Liver (tissue), 9 donors: ENCODE measurements around the gene IP6K3. TPM values are rescaled to one million over a fixed set of nuclear protein-coding genes. Genes with fewer than 3 reads are reported as not detected.

Experiments used
- DNase-seq: peaks from one replicate; pipeline ENCODE4 v3.0.0-alpha.2; 2017; ENCODE audit warnings: low spot score
- H3K27ac ChIP-seq, 2 donors: one replicate each; pipeline ENCODE4 v1.7.0; 2013; ENCODE audit warnings: inconsistent platforms in 2 of 2, low read length in 2 of 2, control low read depth in 1 of 2, low read depth in 1 of 2, mild to moderate bottlenecking in 1 of 2
- H3K27me3 ChIP-seq, 4 donors: one replicate each; pipeline versions ENCODE4 v1.6.1 to v1.7.0; 2013; ENCODE audit warnings: low read length in 3 of 4, inconsistent platforms in 1 of 4, mild to moderate bottlenecking in 1 of 4, moderate library complexity in 1 of 4; ENCODE audit not compliant: control insufficient read depth in 4 of 4, insufficient read depth in 4 of 4
- H3K36me3 ChIP-seq, 4 donors: one replicate each; pipeline versions ENCODE4 v1.6.1 to v1.7.0; 2013; ENCODE audit warnings: low read length in 3 of 4, mild to moderate bottlenecking in 3 of 4, low read depth in 1 of 4, moderate library complexity in 1 of 4; ENCODE audit not compliant: control insufficient read depth in 4 of 4, insufficient read depth in 3 of 4
- H3K4me1 ChIP-seq, 4 donors: one replicate each; pipeline versions ENCODE4 v1.6.1 to v1.7.0; 2013; ENCODE audit warnings: low read length in 3 of 4, mild to moderate bottlenecking in 3 of 4, moderate library complexity in 1 of 4; ENCODE audit not compliant: control insufficient read depth in 4 of 4, insufficient read depth in 4 of 4
- H3K4me3 ChIP-seq, 3 donors: one replicate each; pipeline versions ENCODE4 v1.6.1 to v1.7.0; 2013; ENCODE audit warnings: low read length in 3 of 3, control low read depth in 1 of 3, low read depth in 1 of 3, mild to moderate bottlenecking in 1 of 3
- H3K9ac ChIP-seq, 2 donors: one replicate each; pipeline ENCODE4 v1.7.0; 2013; ENCODE audit warnings: low read length in 2 of 2, mild to moderate bottlenecking in 2 of 2, moderate library complexity in 2 of 2, control low read depth in 1 of 2, low read depth in 1 of 2
- H3K9me3 ChIP-seq, 4 donors: one replicate each; pipeline versions ENCODE4 v1.6.1 to v1.7.0; 2013; ENCODE audit warnings: low read length in 3 of 4; ENCODE audit not compliant: control insufficient read depth in 4 of 4
- ATF3 ChIP-seq: IDR thresholded peaks from 2 replicates; pipeline ENCODE4 v1.6.1; 2016; ENCODE audit warnings: antibody characterized with exemption
- CTCF ChIP-seq: fragments of 150-350 bp; IDR thresholded peaks from 2 replicates; pipeline ENCODE4 v1.5.1; 2017; ENCODE audit warnings: improper control_type of control experiment, low read depth, low read length; ENCODE audit not compliant: missing input control
- EGR1 ChIP-seq, 2 donors: IDR thresholded peaks; 2 replicates each; pipeline ENCODE4 v1.6.1; 2016 to 2018; ENCODE audit warnings: antibody characterized with exemption in 2 of 2, low read depth in 2 of 2
- FOXA1 ChIP-seq: IDR thresholded peaks from 2 replicates; pipeline ENCODE4 v1.6.1; 2016; ENCODE audit warnings: antibody characterized with exemption
- FOXA2 ChIP-seq: IDR thresholded peaks from 2 replicates; pipeline ENCODE4 v1.6.1; 2016; ENCODE audit warnings: antibody characterized with exemption
- GABPA ChIP-seq, 2 donors: IDR thresholded peaks in 1 of 2; conservative IDR thresholded peaks in 1 of 2; 2 replicates each; pipeline ENCODE4 v1.6.1; 2016; ENCODE audit warnings: antibody characterized with exemption in 2 of 2, mild to moderate bottlenecking in 1 of 2, moderate library complexity in 1 of 2
- HNF4A ChIP-seq, 2 donors: conservative IDR thresholded peaks; 2 replicates each; pipeline ENCODE4 v1.6.1; 2016; ENCODE audit warnings: antibody characterized with exemption in 2 of 2, mild to moderate bottlenecking in 2 of 2
- HNF4G ChIP-seq: IDR thresholded peaks from 2 replicates; pipeline ENCODE4 v1.6.1; 2016; ENCODE audit warnings: antibody characterized with exemption
- JUND ChIP-seq, 2 donors: IDR thresholded peaks; 2 replicates each; pipeline ENCODE4 v1.6.1; 2016; ENCODE audit warnings: antibody characterized with exemption in 2 of 2
- MAX ChIP-seq: IDR thresholded peaks from 2 replicates; pipeline ENCODE4 v1.6.1; 2016; ENCODE audit warnings: antibody characterized with exemption
- NR2F2 ChIP-seq: IDR thresholded peaks from 2 replicates; pipeline ENCODE4 v1.6.1; 2016; ENCODE audit warnings: antibody characterized with exemption
- RAD21 ChIP-seq, 2 donors: IDR thresholded peaks; 2 replicates each; pipeline ENCODE4 v1.6.1; 2016; ENCODE audit warnings: antibody characterized with exemption in 2 of 2, mild to moderate bottlenecking in 2 of 2
- REST ChIP-seq: IDR thresholded peaks from 2 replicates; pipeline ENCODE4 v1.6.1; 2016; ENCODE audit warnings: antibody characterized with exemption, mild to moderate bottlenecking
- RXRA ChIP-seq, 2 donors: IDR thresholded peaks; 2 replicates each; pipeline ENCODE4 v1.6.1; 2017 to 2018; ENCODE audit warnings: antibody characterized with exemption in 2 of 2, mild to moderate bottlenecking in 1 of 2
- SP1 ChIP-seq: IDR thresholded peaks from 2 replicates; pipeline ENCODE4 v1.6.1; 2018; ENCODE audit warnings: antibody characterized with exemption, mild to moderate bottlenecking
- TAF1 ChIP-seq: conservative IDR thresholded peaks from 2 replicates; pipeline ENCODE4 v1.6.1; 2016; ENCODE audit warnings: antibody characterized with exemption, mild to moderate bottlenecking
- YY1 ChIP-seq: IDR thresholded peaks from 2 replicates; pipeline ENCODE4 v1.6.1; 2016; ENCODE audit warnings: antibody characterized with exemption, mild to moderate bottlenecking
- ZBTB33 ChIP-seq: IDR thresholded peaks from 2 replicates; pipeline ENCODE4 v1.6.1; 2016; ENCODE audit warnings: antibody characterized with exemption
- WGBS: extraction: QIAGEN DNeasy Blood & Tissue Kit; methylation state at CpG from one replicate; pipeline ENCODE4 v1.1.7; 2013; 5-methylcytosine and 5-hydroxymethylcytosine counted together
- polyA plus RNA-seq, 2 donors: library from polyadenylated mRNA; stranded (reverse) in 1 of 2; unstranded in 1 of 2; fragments of 200-250 nt in 1 of 2; fragments of >200 nt in 1 of 2; fragmentation: Nextera tagmentation in 1 of 2; extraction: Ambion mirVana in 1 of 2; gene quantifications; one replicate each; pipeline versions ENCODE4 v1.2.1 to v1.2.3, GENCODE V29; 2013 to 2015
- total RNA-seq, 2 donors: library from RNA; depleted of rRNA; stranded (reverse); fragments of >200 nt; gene quantifications; one replicate each; pipeline ENCODE4 v1.2.3, GENCODE V29; 2014
- donor health status: healthy.
- donor health status: healthy.
- donor health status: healthy.
- donor health status: healthy.
- donor health status: healthy.

Gene IP6K3
- total and polyA plus RNA-seq, 4 donors: 1.5 to 12.9 (median 6.7) TPM

- TF ChIP-seq EGR1 (IDR thresholded peaks at IDR 0.05; ENCODE audit: low read depth in 2 of 2): no peak
- Histone ChIP-seq H3K36me3 (peaks cover 43 to 82% (median 58%) of the 10 kb centered on the region in 4 donors), H3K4me1 (peaks cover 0 to 8% (median 2%) of the 10 kb centered on the region in 4 donors), H3K27ac (no peak overlapping the region), H3K9me3 (no peaks in the 10 kb centered on the region), H3K27me3 (no peaks in the 10 kb centered on the region), H3K9ac (no peak overlapping the region), H3K4me3 (no peak overlapping the region)
- WGBS: 95% methylated on average over 4 of the region's 4 CpGs
- DNase-seq: no peak
Measured at GRCh38 chr6:33776186-33776585, 29.5 kb upstream of the IP6K3 start.

- Histone ChIP-seq H3K4me1 (peaks cover 0 to 11% (median 4%) of the 10 kb centered on the region in 4 donors), H3K27ac (no peak overlapping the region), H3K9ac (no peak overlapping the region), H3K4me3 (no peak overlapping the region), H3K9me3 (no peaks in the 10 kb centered on the region), H3K27me3 (no peaks in the 10 kb centered on the region), H3K36me3 (peaks cover 35 to 69% (median 51%) of the 10 kb centered on the region in 4 donors)
- WGBS: 99% methylated on average over 3 of the region's 3 CpGs
- DNase-seq: no peak
- TF ChIP-seq ZBTB33 (no peak), SP1 (no peak), FOXA1 (no peak), ATF3 (no peak), REST (no peak), CTCF (no peak), JUND (IDR thresholded peaks at IDR 0.05) (no peak), TAF1 (no peak), GABPA (IDR thresholded peaks at IDR 0.05 in 1 of 2, conservative IDR thresholded peaks at IDR 0.05 in 1 of 2) (no peak), EGR1 (IDR thresholded peaks at IDR 0.05; ENCODE audit: low read depth in 2 of 2) (no peak), HNF4A (conservative IDR thresholded peaks at IDR 0.05) (no peak), YY1 (no peak), MAX (no peak), RAD21 (IDR thresholded peaks at IDR 0.05) (no peak), RXRA (IDR thresholded peaks at IDR 0.05) (no peak), HNF4G (no peak), NR2F2 (no peak), FOXA2 (no peak)
Measured at GRCh38 chr6:33774774-33775173, 28.1 kb upstream of the IP6K3 start.
